Measurements from ENCODE around the gene LEAP2.

DNA sequence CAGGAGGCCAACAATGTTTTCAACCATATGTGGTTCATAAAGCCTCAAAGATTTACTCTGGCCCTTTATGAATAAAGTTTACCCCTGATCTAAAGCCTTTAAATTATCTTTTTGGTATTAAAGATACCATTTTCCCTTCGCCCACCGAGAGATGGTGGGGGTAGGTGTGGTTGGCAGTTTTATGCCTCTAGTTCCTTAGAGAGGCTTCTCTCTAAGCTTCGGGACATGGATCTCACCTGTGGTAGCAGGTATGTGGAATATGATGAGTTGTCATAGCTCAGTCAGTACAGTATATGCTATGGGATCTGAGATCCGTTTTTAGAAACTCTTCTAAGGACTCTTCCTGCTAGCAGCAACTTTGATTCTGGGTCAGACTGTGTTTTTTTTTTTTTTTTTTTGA, 4.7 kb upstream of the LEAP2 start:
- TF ChIP-seq, protein P1, sequence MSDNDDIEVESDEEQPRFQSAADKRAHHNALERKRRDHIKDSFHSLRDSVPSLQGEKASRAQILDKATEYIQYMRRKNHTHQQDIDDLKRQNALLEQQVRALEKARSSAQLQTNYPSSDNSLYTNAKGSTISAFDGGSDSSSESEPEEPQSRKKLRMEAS (IDR thresholded peaks at IDR 0.05), result no peak
- TF ChIP-seq CEBPB (IDR thresholded peaks at IDR 0.05) (no peak), HOXA7 (CRISPR knock-in tag; IDR thresholded peaks at IDR 0.05) (no peak), EP300 (IDR thresholded peaks at IDR 0.05) (no peak), POLR2A (IDR thresholded peaks at IDR 0.05; ENCODE audit: low read length) (no peak)
- TF ChIP-seq, protein P2, sequence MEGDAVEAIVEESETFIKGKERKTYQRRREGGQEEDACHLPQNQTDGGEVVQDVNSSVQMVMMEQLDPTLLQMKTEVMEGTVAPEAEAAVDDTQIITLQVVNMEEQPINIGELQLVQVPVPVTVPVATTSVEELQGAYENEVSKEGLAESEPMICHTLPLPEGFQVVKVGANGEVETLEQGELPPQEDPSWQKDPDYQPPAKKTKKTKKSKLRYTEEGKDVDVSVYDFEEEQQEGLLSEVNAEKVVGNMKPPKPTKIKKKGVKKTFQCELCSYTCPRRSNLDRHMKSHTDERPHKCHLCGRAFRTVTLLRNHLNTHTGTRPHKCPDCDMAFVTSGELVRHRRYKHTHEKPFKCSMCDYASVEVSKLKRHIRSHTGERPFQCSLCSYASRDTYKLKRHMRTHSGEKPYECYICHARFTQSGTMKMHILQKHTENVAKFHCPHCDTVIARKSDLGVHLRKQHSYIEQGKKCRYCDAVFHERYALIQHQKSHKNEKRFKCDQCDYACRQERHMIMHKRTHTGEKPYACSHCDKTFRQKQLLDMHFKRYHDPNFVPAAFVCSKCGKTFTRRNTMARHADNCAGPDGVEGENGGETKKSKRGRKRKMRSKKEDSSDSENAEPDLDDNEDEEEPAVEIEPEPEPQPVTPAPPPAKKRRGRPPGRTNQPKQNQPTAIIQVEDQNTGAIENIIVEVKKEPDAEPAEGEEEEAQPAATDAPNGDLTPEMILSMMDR (IDR thresholded peaks at IDR 0.05), result no peak
